HUES6 (cell line): ENCODE data around the gene BSN.
"Not testable (repeated sequence)": the region's sequence is repeated elsewhere in the genome, so short reads cannot be mapped to it uniquely, and the experiment has no call there.

Source experiments
- H3K27ac ChIP-seq: 2 replicates; pipeline ENCODE4 v1.7.0; 2013; ENCODE audit warnings: low read depth, mild to moderate bottlenecking, low read length, inconsistent platforms
- H3K27me3 ChIP-seq: 2 replicates; pipeline ENCODE4 v1.6.1; 2013; ENCODE audit warnings: low read length; ENCODE audit not compliant: control insufficient read depth, insufficient read depth
- H3K36me3 ChIP-seq: 2 replicates; pipeline ENCODE4 v1.6.1; 2013; ENCODE audit warnings: low read length; ENCODE audit not compliant: control insufficient read depth, insufficient read depth
- H3K4me1 ChIP-seq: 2 replicates; pipeline ENCODE4 v1.6.1; 2013; ENCODE audit warnings: low read length; ENCODE audit not compliant: control insufficient read depth, insufficient read depth
- H3K4me3 ChIP-seq: 2 replicates; pipeline ENCODE4 v1.5.1; 2013; ENCODE audit warnings: low read depth, low read length
- H3K9ac ChIP-seq: one replicate; pipeline ENCODE4 v1.6.1; 2013; ENCODE audit warnings: mild to moderate bottlenecking, low read length
- H3K9me3 ChIP-seq: 2 replicates; pipeline ENCODE4 v1.6.1; 2013; ENCODE audit warnings: low read depth, low read length; ENCODE audit not compliant: control insufficient read depth, insufficient read depth

Gene BSN

DNA sequence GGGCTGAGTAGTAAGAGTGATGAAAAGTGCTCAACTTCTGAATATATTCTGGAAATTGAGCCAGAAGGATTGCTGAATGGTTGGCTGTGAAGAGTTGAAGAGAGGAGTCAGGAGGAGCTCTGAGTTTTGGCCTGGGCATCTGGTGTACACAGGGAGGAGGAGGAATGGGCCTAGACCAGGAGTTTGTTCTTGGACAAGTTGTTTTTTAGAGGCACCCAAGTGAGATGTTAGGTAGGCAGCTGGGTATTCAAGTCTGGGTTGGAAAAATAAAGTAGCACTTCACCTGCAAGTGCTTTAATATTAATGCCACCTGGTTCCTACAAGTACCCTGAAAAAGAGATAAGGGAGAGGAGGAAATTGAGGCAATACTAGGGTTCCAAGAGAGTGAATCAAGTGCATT, 14.7 kb downstream of the BSN start:
- Histone ChIP-seq H3K4me3 (no peak overlapping the region), H3K9me3 (no peaks in the 10 kb centered on the region), H3K36me3 (no peaks in the 10 kb centered on the region), H3K27ac (no peak overlapping the region), H3K4me1 (peaks cover 12% of the 10 kb centered on the region), H3K27me3 (no peaks in the 10 kb centered on the region), H3K9ac (no peak overlapping the region)

- no peaks in the 10 kb centered on the region for H3K9me3 ChIP-seq
- no peaks in the 10 kb centered on the region for H3K36me3 ChIP-seq
- no peak overlapping the region for H3K4me3 ChIP-seq
- peaks cover 12% of the 10 kb centered on the region for H3K4me1 ChIP-seq
- H3K9ac ChIP-seq = no peak overlapping the region
- no peaks in the 10 kb centered on the region for H3K27me3 ChIP-seq
- H3K27ac ChIP-seq = no peak overlapping the region
Measured at GRCh38 chr3:49570028-49570654, 15.9 kb downstream of the BSN start.

DNA sequence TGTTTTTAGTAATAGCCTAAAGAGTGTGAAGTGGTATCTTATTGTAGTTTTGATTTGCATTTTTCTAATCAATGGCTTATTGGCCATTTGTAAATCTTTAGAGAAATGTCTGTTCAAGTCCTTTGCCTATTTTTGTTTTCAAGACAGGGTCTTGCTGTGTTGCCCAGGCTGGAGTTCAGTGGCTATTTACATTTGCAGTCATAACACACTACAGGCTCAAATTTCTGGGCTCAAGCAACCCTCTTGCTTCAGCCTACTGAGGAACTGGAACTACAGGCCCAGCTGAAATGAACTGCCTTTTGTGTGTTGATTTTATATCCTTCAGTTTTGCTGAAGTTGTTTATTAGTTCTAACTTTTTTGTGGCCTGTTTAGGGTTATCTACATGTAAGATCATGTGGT, 27.9 kb downstream of the BSN start:
- H3K27me3 ChIP-seq = no peaks in the 10 kb centered on the region
- no peaks in the 10 kb centered on the region for H3K4me1 ChIP-seq
- H3K36me3 ChIP-seq = no peaks in the 10 kb centered on the region
- H3K9ac ChIP-seq = no peak overlapping the region
- no peak overlapping the region for H3K27ac ChIP-seq
- no peaks in the 10 kb centered on the region for H3K9me3 ChIP-seq
- no peak overlapping the region for H3K4me3 ChIP-seq

DNA sequence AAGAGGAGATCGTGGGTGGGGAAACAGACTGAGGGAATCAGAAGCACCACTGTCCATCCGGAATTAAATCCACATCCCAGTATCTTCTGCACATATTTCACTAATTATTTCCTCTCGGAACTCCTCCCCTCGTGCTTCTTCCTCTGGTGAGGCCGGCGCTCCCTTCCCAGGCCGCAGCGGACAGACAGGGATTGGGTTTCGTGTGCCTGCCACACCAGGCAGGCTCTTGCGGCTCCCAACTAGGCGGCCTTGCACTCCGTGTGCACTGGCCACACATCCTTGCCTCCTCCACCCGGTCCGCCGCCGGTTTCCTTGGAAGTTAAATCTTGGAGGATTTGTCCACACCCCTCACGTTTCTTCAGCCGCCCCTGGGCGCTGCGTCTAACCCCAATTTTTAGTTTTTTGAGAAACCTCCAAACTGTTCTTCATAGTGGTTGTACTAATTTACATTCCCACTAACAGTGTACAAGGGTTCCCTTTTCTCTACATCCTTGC, 31.0 kb downstream of the BSN start:
- H3K4me3 ChIP-seq, H3K4me1 ChIP-seq, H3K27ac ChIP-seq, H3K9me3 ChIP-seq, H3K36me3 ChIP-seq, H3K27me3 ChIP-seq, H3K9ac ChIP-seq: not testable (repeated sequence)

- H3K9me3 ChIP-seq = no peaks in the 10 kb centered on the region
Measured at GRCh38 chr3:49591615-49592014, 37.3 kb downstream of the BSN start.

GRCh38 chr3:49593041-49593440, 38.8 kb downstream of the BSN start:
- H3K27ac ChIP-seq = no peak overlapping the region
- no peaks in the 10 kb centered on the region for H3K9me3 ChIP-seq
- H3K4me1 ChIP-seq = no peaks in the 10 kb centered on the region
- H3K4me3 ChIP-seq = no peak overlapping the region
- H3K36me3 ChIP-seq = no peaks in the 10 kb centered on the region
- no peak overlapping the region for H3K9ac ChIP-seq
- H3K27me3 ChIP-seq = no peaks in the 10 kb centered on the region

More at GRCh38 chr3:49591615-49592014, 37.3 kb downstream of the BSN start:
- no peaks in the 10 kb centered on the region for H3K36me3 ChIP-seq
- no peak overlapping the region for H3K4me3 ChIP-seq
- no peak overlapping the region for H3K27ac ChIP-seq
- H3K9ac ChIP-seq = no peak overlapping the region
- H3K27me3 ChIP-seq = no peaks in the 10 kb centered on the region
- H3K4me1 ChIP-seq = no peaks in the 10 kb centered on the region

DNA sequence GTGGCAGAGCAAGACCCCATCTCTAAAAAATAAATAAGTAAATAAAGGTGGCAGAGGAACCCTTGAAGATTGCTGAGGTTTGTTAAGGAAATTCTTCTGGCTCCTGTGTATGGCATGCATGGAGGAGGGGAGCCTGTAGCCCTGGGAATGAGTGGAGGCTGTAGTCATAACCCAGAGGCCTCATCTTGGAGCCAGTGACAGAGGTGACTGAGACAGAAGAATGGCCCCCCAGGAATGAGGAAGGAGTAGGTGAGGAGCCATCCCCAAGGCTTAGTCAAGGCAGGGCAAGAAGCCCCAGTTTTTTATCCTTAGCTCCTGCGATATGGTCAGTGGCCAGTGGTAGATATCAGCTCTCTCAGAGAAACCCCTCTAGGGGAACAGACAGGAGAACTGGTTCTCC, 46.5 kb downstream of the BSN start:
- no peaks in the 10 kb centered on the region for H3K36me3 ChIP-seq
- no peaks in the 10 kb centered on the region for H3K9me3 ChIP-seq
- H3K4me1 ChIP-seq = no peaks in the 10 kb centered on the region; the same call in 1 of the 2 replicates
- H3K4me3 ChIP-seq = no peak overlapping the region
- no peaks in the 10 kb centered on the region for H3K27me3 ChIP-seq
- H3K9ac ChIP-seq = no peak overlapping the region
- H3K27ac ChIP-seq = no peak overlapping the region

DNA sequence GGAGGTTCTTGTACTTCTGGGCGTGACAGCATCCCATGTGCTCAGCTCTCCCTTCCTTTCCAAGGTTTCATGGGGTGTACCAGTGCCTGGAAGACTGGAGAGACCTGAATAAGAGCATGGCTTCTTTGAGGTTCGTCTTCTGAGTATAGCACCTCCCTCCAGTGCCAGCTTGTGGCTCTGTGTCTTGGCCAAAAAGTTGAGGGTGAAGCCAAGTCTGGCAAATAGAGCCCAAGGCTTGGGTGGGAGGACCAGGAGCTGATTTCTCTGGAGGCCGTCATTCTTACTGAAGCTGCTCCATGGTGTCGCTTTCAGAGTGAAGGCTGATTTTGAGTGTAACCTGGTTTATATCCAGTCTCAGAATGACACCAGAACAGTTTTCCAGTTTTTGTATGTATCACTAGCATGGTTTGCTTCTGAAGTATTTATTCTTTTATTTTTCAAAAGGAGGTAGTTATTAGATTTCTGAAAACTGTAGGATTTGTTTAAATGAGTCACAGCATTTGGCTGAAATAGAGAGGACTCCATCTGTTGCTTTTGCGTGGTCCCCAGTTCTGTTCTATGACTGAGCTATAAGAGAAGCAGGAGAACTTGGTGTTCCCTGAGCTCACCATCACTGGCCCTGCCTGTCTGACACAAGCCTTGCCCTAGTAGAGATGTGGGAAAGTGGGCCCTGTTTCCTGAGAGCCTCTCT, 47.2 kb downstream of the BSN start:
- Histone ChIP-seq H3K9ac (no peak overlapping the region), H3K4me3 (no peak overlapping the region), H3K36me3 (no peaks in the 10 kb centered on the region), H3K27me3 (no peaks in the 10 kb centered on the region), H3K4me1 (no peaks in the 10 kb centered on the region; the same call in 1 of the 2 replicates), H3K9me3 (no peaks in the 10 kb centered on the region), H3K27ac (no peak overlapping the region)

GRCh38 chr3:49602049-49602554, 47.8 kb downstream of the BSN start:
- Histone ChIP-seq H3K27ac (no peak overlapping the region), H3K9me3 (no peaks in the 10 kb centered on the region), H3K36me3 (no peaks in the 10 kb centered on the region), H3K9ac (no peak overlapping the region), H3K4me3 (no peak overlapping the region), H3K27me3 (no peaks in the 10 kb centered on the region), H3K4me1 (no peaks in the 10 kb centered on the region; the same call in 1 of the 2 replicates)

DNA sequence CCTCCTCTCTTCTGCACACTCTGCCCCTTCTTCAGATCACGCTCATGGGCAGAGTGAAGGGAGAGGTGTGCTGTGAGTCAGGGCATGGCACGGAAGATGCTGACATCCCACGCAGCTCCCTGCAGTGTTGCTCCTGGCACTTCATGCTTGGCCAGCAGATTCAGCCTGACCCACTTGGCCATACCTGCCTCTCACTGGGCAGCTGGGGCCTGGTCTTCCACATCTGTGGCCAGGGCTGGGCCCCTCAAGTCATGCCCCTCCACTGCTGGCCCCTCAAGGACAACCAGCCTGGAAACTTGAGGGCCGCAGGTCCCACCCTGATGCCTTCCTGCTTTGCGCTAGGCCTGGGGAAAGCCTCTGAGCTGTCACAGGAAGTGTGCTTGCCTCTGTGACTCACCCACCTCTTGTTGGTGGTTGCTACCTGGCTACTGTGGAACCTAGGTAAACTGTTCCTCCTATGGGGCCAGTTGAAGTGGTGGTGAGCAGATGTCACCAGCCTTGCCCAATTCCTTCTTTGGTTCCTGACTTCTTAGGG, 48.7 kb downstream of the BSN start:
- no peaks in the 10 kb centered on the region for H3K36me3 ChIP-seq
- H3K9me3 ChIP-seq = no peaks in the 10 kb centered on the region
- no peak overlapping the region for H3K27ac ChIP-seq
- no peak overlapping the region for H3K9ac ChIP-seq
- no peak overlapping the region for H3K4me3 ChIP-seq
- H3K27me3 ChIP-seq = no peaks in the 10 kb centered on the region
- no peaks in the 10 kb centered on the region; the same call in 1 of the 2 replicates for H3K4me1 ChIP-seq

GRCh38 chr3:49606427-49606826, 52.1 kb downstream of the BSN start:
- H3K27me3 ChIP-seq = no peaks in the 10 kb centered on the region
- H3K27ac ChIP-seq = no peak overlapping the region
- no peak overlapping the region for H3K4me3 ChIP-seq
- H3K9me3 ChIP-seq = no peaks in the 10 kb centered on the region
- H3K36me3 ChIP-seq = no peaks in the 10 kb centered on the region
- H3K9ac ChIP-seq = no peak overlapping the region
- no peaks in the 10 kb centered on the region for H3K4me1 ChIP-seq
